Right atrium auricular region (tissue), 2 donors: Measurements from ENCODE around the gene SAMD8. TPM values are rescaled to one million over a fixed set of nuclear protein-coding genes. Genes with fewer than 3 reads are reported as not detected.
"Not testable (repeated sequence)": the region's sequence is repeated elsewhere in the genome, so short reads cannot be mapped to it uniquely, and the experiment has no call there.

Source experiments
- DNase-seq: peaks from one replicate; pipeline ENCODE4 v3.0.0-alpha.2; 2019; ENCODE audit warnings: low spot score
- H3K27ac ChIP-seq, 2 donors: fragments of 200-600 bp; sonication (generic); 1 replicate in 1 of 2; 2 replicates in 1 of 2; pipeline ENCODE4 v1.5.1; 2016 to 2019
- H3K27me3 ChIP-seq, 2 donors: fragments of 200-600 bp; sonication (generic); one replicate each; pipeline versions ENCODE4 v1.5.1 to v1.6.0; 2017 to 2019
- H3K36me3 ChIP-seq: fragments of 200-600 bp; sonication (generic); one replicate; pipeline ENCODE4 v1.5.1; 2016
- H3K4me1 ChIP-seq, 2 donors: fragments of 200-600 bp; sonication (generic); one replicate each; pipeline versions ENCODE4 v1.5.1 to v1.6.0; 2017 to 2019
- H3K4me3 ChIP-seq, 2 donors: fragments of 200-600 bp; sonication (generic); 1 replicate in 1 of 2; 2 replicates in 1 of 2; pipeline ENCODE4 v1.5.1; 2017 to 2019; ENCODE audit warnings: mild to moderate bottlenecking in 1 of 2, moderate library complexity in 1 of 2
- H3K9me3 ChIP-seq, 2 donors: fragments of 200-600 bp; sonication (generic); one replicate each; pipeline ENCODE4 v1.5.1; 2019
- CTCF ChIP-seq, 2 donors: fragments of 200-600 bp; sonication (generic); IDR thresholded peaks; one replicate each; pipeline ENCODE4 v1.5.1; 2019; ENCODE audit warnings: antibody characterized with exemption in 2 of 2
- total RNA-seq, 2 donors: library from RNA; depleted of rRNA; stranded (reverse); fragments of >200 nt; gene quantifications; one replicate each; pipeline ENCODE4 v1.1.0, GENCODE V29; 2016

SAMD8 gene
- total RNA-seq, 2 donors from 2014 or later, result 24.7 to 26.3 TPM

DNA sequence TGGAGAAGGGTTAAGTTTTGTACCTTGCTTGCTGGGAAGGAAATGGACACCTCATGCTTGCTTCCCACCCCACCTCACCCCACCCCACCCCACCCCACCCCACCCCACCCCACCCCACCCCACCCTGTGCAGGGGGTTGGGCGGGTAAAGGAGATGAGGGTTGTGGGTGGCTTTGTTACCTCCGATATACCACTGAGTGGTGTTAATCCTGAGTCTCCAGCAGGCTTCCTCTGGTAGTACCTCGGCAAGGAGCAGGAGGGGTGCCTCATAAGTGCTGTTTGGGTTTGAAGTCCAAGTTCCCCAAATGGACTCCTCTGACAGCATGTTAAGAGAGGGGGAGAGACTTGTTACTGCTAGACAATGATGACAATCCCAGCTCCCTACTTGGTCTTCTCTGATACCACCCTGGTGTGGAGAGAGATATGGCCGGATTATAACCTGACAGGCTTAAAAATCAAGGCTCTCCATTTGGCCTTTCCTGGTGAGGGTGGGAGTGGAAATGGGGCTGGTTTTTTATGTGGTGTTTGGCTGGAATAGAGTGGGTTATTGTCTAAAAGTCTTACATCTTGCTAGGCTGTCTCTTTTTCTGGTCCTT is 11.7 kb downstream of the SAMD8 start:
- Histone ChIP-seq H3K4me3 (no peak overlapping the region), H3K27me3 (no peaks in the 10 kb centered on the region), H3K27ac (no peak overlapping the region), H3K4me1 (peaks cover 0 to 41% of the 10 kb centered on the region in 2 donors), H3K36me3 (peaks cover 8% of the 10 kb centered on the region), H3K9me3 (no peaks in the 10 kb centered on the region)
- no peak for TF ChIP-seq CTCF (IDR thresholded peaks at IDR 0.05)
- no peak for DNase-seq

DNA sequence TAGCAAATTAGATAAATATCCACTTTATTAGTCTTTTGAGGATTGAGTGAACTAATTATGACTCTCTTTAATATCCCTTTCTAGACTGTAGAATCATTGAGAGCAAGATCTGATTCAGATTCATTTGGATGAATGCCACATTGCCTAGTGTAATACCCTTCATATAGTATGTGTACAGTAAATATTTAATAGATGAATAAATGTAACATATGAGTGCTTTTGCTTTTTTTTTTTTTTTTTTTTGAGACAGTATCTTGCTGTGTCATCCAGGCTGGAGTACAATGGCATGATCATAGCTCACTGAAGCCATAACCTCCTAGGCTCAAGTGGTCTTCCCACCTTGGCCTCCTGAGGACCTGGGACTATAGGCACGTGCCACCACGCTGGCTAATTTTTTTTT is 14.8 kb downstream of the SAMD8 start:
- Histone ChIP-seq H3K4me3 (no peak overlapping the region), H3K9me3 (no peaks in the 10 kb centered on the region), H3K27ac (no peak overlapping the region), H3K4me1 (peaks cover 0 to 39% of the 10 kb centered on the region in 2 donors), H3K36me3 (peaks cover 8% of the 10 kb centered on the region), H3K27me3 (no peaks in the 10 kb centered on the region)
- TF ChIP-seq CTCF (IDR thresholded peaks at IDR 0.05), result no peak
- DNase-seq, result no peak

DNA sequence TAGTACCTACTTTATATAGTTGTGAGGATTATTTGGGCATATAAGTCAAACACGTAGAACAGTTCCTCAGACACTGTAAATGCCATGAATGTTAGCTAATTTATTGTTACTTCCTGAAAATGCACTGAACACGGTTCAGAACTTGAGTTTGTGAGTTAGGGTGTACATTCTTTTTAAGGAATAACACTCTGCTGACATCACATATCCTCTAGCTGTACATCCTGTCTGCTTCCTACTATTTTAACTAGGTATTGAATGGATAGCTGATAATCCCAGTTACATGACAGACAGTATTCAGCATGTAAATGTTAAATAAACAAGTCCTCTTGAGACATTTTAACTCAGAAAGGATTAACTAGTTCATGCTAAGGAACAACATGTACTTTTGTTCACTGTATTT is 16.0 kb downstream of the SAMD8 start:
- no peak for DNase-seq
- H3K4me1 ChIP-seq, result peaks cover 0 to 28% of the 10 kb centered on the region in 2 donors
- peaks cover 8% of the 10 kb centered on the region for H3K36me3 ChIP-seq
- no peak overlapping the region for H3K4me3 ChIP-seq
- no peak overlapping the region for H3K27ac ChIP-seq
- H3K9me3 ChIP-seq, result no peaks in the 10 kb centered on the region
- no peak for TF ChIP-seq CTCF (IDR thresholded peaks at IDR 0.05)
- H3K27me3 ChIP-seq, result no peaks in the 10 kb centered on the region

DNA sequence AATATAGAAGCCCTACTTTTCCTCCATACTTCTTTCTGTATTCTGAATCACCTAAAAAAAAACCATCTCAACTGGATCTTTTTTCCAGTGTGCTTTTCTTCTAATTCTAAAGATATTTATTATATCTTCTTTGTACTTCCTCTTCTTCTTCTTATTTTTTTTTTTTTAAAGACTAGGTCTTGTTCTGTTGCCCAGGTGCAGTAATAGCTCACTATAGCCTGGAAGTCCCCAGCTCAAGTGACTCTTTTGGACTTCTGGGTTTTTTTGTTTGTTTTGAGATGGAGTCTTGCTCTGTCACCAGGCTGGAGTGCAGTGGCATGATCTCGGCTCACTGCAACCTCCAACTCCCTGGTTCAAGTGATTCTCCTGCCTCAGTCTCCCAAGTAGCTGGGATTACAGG is 17.5 kb downstream of the SAMD8 start:
- DNase-seq, H3K36me3 ChIP-seq, H3K27ac ChIP-seq, H3K27me3 ChIP-seq, H3K4me3 ChIP-seq, H3K9me3 ChIP-seq: not testable (repeated sequence)
- H3K4me1 ChIP-seq, result peaks cover 0 to 15% of the 10 kb centered on the region in 2 donors

DNA sequence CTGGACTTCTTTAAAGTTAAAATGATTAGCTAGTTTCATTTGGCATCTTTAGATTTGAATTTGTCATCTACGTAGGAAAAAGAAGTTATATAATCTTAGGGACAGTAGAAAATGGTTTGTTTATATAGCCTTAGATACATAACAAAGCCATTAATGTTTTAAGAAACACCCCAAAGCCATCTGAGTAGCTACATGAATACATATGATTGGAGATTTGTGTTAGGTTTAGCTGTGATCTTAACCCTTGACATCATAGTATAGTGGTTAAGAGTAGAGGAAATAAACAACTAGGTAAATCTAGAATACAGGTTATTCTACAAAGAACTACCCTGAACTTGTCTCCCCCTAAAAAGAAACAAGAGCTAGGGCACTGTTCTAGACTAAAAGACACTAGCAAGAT is 18.1 kb downstream of the SAMD8 start:
- H3K36me3 ChIP-seq, result no peaks in the 10 kb centered on the region

GRCh38 chr10:75133701-75134100 is 22.2 kb downstream of the SAMD8 start:
- peaks cover 0 to 25% of the 10 kb centered on the region in 2 donors for H3K4me1 ChIP-seq

More for the DNA sequence above, 18.1 kb downstream of the SAMD8 start:
- TF ChIP-seq CTCF (IDR thresholded peaks at IDR 0.05), result no peak
- H3K27ac ChIP-seq, result no peak overlapping the region
- no peak for DNase-seq
- no peaks in the 10 kb centered on the region for H3K27me3 ChIP-seq
- H3K4me1 ChIP-seq, result peaks cover 0 to 15% of the 10 kb centered on the region in 2 donors
- H3K9me3 ChIP-seq, result no peaks in the 10 kb centered on the region
- H3K4me3 ChIP-seq, result no peak overlapping the region

DNA sequence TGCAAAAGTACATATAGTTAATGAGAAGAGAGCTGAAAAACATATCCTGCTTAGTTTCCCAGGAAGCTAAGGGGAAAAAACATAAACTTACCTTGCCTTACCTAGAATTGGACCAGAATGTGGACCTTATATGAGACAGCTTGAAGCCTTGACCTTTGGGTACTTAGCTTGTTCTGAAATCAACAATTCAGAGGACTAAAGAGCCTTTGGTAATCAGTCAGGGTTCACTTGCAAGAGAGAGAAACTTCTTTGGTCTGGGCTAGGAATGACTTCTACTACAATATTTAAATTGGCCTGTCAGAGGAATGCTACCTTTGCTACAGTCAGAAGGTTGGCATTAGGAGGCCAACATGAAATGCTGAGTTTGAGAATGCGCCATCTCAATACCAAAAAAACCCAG is 24.9 kb downstream of the SAMD8 start:
- Histone ChIP-seq H3K9me3 (no peaks in the 10 kb centered on the region), H3K27ac (no peak overlapping the region), H3K4me1 (peaks cover 0 to 21% of the 10 kb centered on the region in 2 donors), H3K36me3 (no peaks in the 10 kb centered on the region), H3K4me3 (no peak overlapping the region), H3K27me3 (no peaks in the 10 kb centered on the region)
- no peak for TF ChIP-seq CTCF (IDR thresholded peaks at IDR 0.05)
- no peak for DNase-seq

More at GRCh38 chr10:75133701-75134100, 22.2 kb downstream of the SAMD8 start:
- H3K27me3 ChIP-seq, H3K9me3 ChIP-seq, H3K27ac ChIP-seq, H3K36me3 ChIP-seq, DNase-seq, H3K4me3 ChIP-seq: not testable (repeated sequence)
